Measurements from ENCODE around the gene SRD5A2. TPM values are rescaled to one million over a fixed set of nuclear protein-coding genes. Genes with fewer than 3 reads are reported as not detected.
"Not testable (repeated sequence)": the region's sequence is repeated elsewhere in the genome, so short reads cannot be mapped to it uniquely, and the experiment has no call there.

Gene SRD5A2
- total and polyA plus RNA-seq, 12 donors, result 0.03 to 0.17 (median 0.11) TPM; not detected in 8

- intact Hi-C loops (cut with DNase I), result no loop called here
- Histone ChIP-seq H3K27me3 (no peaks in the 10 kb centered on the region), H3K4me1 (replicated peaks in 1 of 2) (no peaks in the 10 kb centered on the region), H3K4me3 (no peak overlapping the region), H3K9me3 (replicated peaks in 1 of 3) (no peaks in the 10 kb centered on the region), H3K27ac (no peak overlapping the region), H3K36me3 (replicated peaks in 1 of 2) (no peaks in the 10 kb centered on the region)
- 70 to 81% (median 77%) methylated on average over 3 of the region's 3 CpGs for WGBS, 4 donors
- DNase-seq, result no peak
- TF ChIP-seq CTCF (IDR thresholded peaks at IDR 0.05) (no peak), POLR2A (IDR thresholded peaks at IDR 0.05) (no peak)
These were observed 67.2 kb downstream of the SRD5A2 start for GRCh38 chr2:31513553-31513952.

DNA sequence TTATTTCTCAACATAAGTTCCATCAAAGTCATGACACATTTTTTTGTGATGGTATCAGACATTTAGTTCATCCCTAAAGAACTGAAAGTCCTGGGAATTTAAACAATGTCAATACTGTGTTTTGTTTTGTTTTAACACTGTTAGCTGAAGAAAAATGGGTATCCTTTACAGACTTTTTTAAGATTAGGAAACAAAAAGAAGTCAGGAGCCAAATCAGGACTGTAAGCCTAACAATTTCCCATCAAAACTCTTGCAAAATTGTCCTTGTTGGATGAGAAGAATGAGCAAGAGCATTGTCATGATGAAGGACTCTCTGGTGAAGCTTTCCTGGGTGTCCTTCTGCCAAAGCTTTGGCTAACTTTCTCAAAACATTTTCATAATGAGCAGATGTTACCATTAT lies 69.4 kb downstream of the SRD5A2 start:
- Histone ChIP-seq H3K4me3 (no peak overlapping the region), H3K27ac (no peak overlapping the region), H3K9me3 (replicated peaks in 1 of 3) (no peaks in the 10 kb centered on the region), H3K27me3 (no peaks in the 10 kb centered on the region), H3K4me1 (replicated peaks in 1 of 2) (no peaks in the 10 kb centered on the region), H3K36me3 (replicated peaks in 1 of 2) (no peaks in the 10 kb centered on the region)
- no peak for TF ChIP-seq CTCF (IDR thresholded peaks at IDR 0.05)
- no peak for TF ChIP-seq POLR2A (IDR thresholded peaks at IDR 0.05)
- no peak for DNase-seq
- intact Hi-C loops (cut with DNase I), result no loop called here

- no peak overlapping the region for H3K27ac ChIP-seq
- H3K4me3 ChIP-seq, result no peak overlapping the region
- no peaks in the 10 kb centered on the region for H3K4me1 ChIP-seq (replicated peaks in 1 of 2)
- 56 to 64% (median 62%) methylated on average over 2 of the region's 2 CpGs for WGBS, 4 donors
- H3K9me3 ChIP-seq (replicated peaks in 1 of 3), result no peaks in the 10 kb centered on the region
- intact Hi-C loops (cut with DNase I), result no loop called here
- TF ChIP-seq CTCF (IDR thresholded peaks at IDR 0.05) (no peak), POLR2A (IDR thresholded peaks at IDR 0.05) (no peak)
- H3K36me3 ChIP-seq (replicated peaks in 1 of 2), result no peaks in the 10 kb centered on the region
- DNase-seq, result no peak
- H3K27me3 ChIP-seq, result no peaks in the 10 kb centered on the region
These were observed 75.6 kb downstream of the SRD5A2 start for GRCh38 chr2:31505111-31505510.

GRCh38 chr2:31504311-31504710 lies 76.4 kb downstream of the SRD5A2 start:
- Histone ChIP-seq H3K27me3 (no peaks in the 10 kb centered on the region), H3K36me3 (replicated peaks in 1 of 2) (no peaks in the 10 kb centered on the region), H3K4me1 (replicated peaks in 1 of 2) (no peaks in the 10 kb centered on the region), H3K4me3 (no peak overlapping the region), H3K9me3 (replicated peaks in 1 of 3) (no peaks in the 10 kb centered on the region), H3K27ac (no peak overlapping the region)
- WGBS, 4 donors, result 72 to 81% (median 77%) methylated on average over 2 of the region's 2 CpGs
- DNase-seq, result no peak
- intact Hi-C loops (cut with DNase I), result no loop called here
- TF ChIP-seq CTCF (IDR thresholded peaks at IDR 0.05) (no peak), POLR2A (IDR thresholded peaks at IDR 0.05) (no peak)

GRCh38 chr2:31496451-31496874 lies 84.3 kb downstream of the SRD5A2 start:
- H3K4me3 ChIP-seq; H3K27me3 ChIP-seq; H3K27ac ChIP-seq; DNase-seq; H3K4me1 ChIP-seq (replicated peaks in 1 of 2); H3K36me3 ChIP-seq (replicated peaks in 1 of 2); intact Hi-C loops (cut with DNase I); H3K9me3 ChIP-seq (replicated peaks in 1 of 3): not testable (repeated sequence)
- 80 to 94% (median 83%) methylated on average over 15 to 21 of the region's 21 CpGs for WGBS, 4 donors

DNA sequence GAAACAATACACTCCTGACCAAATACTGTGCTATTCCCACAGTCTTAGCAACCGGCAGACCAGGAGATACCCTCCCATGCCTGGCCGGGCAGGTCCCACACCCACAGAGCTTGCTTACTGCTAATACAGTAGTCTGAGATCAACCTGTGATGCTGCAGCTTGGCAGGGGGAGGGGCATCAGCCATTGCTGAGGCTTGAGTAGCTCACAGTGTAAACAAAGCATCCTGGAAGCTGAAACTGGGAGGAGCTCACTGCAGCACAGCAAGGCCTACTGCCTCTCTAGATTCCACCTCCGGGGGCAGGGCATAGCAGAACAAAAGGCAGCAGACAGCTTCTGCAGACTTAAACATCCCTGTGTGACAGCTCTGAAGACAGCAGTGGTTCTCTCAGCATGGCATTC lies 91.4 kb downstream of the SRD5A2 start:
- DNase-seq; intact Hi-C loops (cut with DNase I): not testable (repeated sequence)
- WGBS, 4 donors, result 48 to 69% (median 58%) methylated on average over 3 of the region's 3 CpGs

More for the DNA sequence above, 91.4 kb downstream of the SRD5A2 start:
- H3K27ac ChIP-seq; H3K9me3 ChIP-seq (replicated peaks in 1 of 3); H3K27me3 ChIP-seq; H3K4me3 ChIP-seq; H3K4me1 ChIP-seq (replicated peaks in 1 of 2); H3K36me3 ChIP-seq (replicated peaks in 1 of 2): not testable (repeated sequence)

Data from adrenal gland (tissue), 12 donors.